ENCODE data around the gene B9D2.

GRCh38 chr19:41324231-41324702 lies 39.7 kb downstream of the B9D2 start:
- TF ChIP-seq POLR2A (IDR thresholded peaks at IDR 0.05; ENCODE audit: borderline replicate concordance, extremely low read depth, insufficient read depth, insufficient read length) (no peak), YY1 (IDR thresholded peaks at IDR 0.05; ENCODE audit: extremely low read depth, insufficient replicate concordance, low read depth, low read length) (no peak), EZH2phosphoT487 (IDR thresholded peaks at IDR 0.05; ENCODE audit: borderline replicate concordance) (no peak), ZFX (IDR thresholded peaks at IDR 0.05) (no peak), SP1 (IDR thresholded peaks at IDR 0.05; ENCODE audit: low read depth) (no peak), EGR1 (IDR thresholded peaks at IDR 0.05; ENCODE audit: low read depth) (no peak), POLR2AphosphoS5 (IDR thresholded peaks at IDR 0.05; ENCODE audit: low read depth, low read length) (no peak)
- TF ChIP-seq, protein P1, sequence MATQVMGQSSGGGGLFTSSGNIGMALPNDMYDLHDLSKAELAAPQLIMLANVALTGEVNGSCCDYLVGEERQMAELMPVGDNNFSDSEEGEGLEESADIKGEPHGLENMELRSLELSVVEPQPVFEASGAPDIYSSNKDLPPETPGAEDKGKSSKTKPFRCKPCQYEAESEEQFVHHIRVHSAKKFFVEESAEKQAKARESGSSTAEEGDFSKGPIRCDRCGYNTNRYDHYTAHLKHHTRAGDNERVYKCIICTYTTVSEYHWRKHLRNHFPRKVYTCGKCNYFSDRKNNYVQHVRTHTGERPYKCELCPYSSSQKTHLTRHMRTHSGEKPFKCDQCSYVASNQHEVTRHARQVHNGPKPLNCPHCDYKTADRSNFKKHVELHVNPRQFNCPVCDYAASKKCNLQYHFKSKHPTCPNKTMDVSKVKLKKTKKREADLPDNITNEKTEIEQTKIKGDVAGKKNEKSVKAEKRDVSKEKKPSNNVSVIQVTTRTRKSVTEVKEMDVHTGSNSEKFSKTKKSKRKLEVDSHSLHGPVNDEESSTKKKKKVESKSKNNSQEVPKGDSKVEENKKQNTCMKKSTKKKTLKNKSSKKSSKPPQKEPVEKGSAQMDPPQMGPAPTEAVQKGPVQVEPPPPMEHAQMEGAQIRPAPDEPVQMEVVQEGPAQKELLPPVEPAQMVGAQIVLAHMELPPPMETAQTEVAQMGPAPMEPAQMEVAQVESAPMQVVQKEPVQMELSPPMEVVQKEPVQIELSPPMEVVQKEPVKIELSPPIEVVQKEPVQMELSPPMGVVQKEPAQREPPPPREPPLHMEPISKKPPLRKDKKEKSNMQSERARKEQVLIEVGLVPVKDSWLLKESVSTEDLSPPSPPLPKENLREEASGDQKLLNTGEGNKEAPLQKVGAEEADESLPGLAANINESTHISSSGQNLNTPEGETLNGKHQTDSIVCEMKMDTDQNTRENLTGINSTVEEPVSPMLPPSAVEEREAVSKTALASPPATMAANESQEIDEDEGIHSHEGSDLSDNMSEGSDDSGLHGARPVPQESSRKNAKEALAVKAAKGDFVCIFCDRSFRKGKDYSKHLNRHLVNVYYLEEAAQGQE (IDR thresholded peaks at IDR 0.05; ENCODE audit: low read depth): no peak
- TF ChIP-seq, protein P2, sequence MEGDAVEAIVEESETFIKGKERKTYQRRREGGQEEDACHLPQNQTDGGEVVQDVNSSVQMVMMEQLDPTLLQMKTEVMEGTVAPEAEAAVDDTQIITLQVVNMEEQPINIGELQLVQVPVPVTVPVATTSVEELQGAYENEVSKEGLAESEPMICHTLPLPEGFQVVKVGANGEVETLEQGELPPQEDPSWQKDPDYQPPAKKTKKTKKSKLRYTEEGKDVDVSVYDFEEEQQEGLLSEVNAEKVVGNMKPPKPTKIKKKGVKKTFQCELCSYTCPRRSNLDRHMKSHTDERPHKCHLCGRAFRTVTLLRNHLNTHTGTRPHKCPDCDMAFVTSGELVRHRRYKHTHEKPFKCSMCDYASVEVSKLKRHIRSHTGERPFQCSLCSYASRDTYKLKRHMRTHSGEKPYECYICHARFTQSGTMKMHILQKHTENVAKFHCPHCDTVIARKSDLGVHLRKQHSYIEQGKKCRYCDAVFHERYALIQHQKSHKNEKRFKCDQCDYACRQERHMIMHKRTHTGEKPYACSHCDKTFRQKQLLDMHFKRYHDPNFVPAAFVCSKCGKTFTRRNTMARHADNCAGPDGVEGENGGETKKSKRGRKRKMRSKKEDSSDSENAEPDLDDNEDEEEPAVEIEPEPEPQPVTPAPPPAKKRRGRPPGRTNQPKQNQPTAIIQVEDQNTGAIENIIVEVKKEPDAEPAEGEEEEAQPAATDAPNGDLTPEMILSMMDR (IDR thresholded peaks at IDR 0.05 in 2 of 3, conservative IDR thresholded peaks at IDR 0.05 in 1 of 3; ENCODE audit: borderline replicate concordance in 1 of 3, insufficient read depth in 1 of 3, low read depth in 2 of 3, low read length in 2 of 3): no peak
